Ascending aorta (tissue), 2 donors: ENCODE measurements around the gene ITCH. TPM values are rescaled to one million over a fixed set of nuclear protein-coding genes. Genes with fewer than 3 reads are reported as not detected.
"Not testable (repeated sequence)": the region's sequence is repeated elsewhere in the genome, so short reads cannot be mapped to it uniquely, and the experiment has no call there.

Experiments used
- DNase-seq, 2 donors: peaks; one replicate each; pipeline ENCODE4 v3.0.0-alpha.2; 2019; ENCODE audit warnings: low spot score in 2 of 2
- H3K27ac ChIP-seq, 2 donors: fragments of 200-600 bp; sonication (generic); one replicate each; pipeline ENCODE4 v1.5.1; 2016 to 2017; ENCODE audit warnings: mild to moderate bottlenecking in 1 of 2
- H3K27me3 ChIP-seq: fragments of 200-600 bp; sonication (generic); one replicate; pipeline ENCODE4 v1.5.1; 2017
- H3K36me3 ChIP-seq, 2 donors: fragments of 200-600 bp; sonication (generic); one replicate each; pipeline ENCODE4 v1.5.1; 2016
- H3K4me1 ChIP-seq, 2 donors: fragments of 200-600 bp; sonication (generic); one replicate each; pipeline ENCODE4 v1.5.1; 2016 to 2017; ENCODE audit warnings: mild to moderate bottlenecking in 1 of 2
- H3K4me3 ChIP-seq, 2 donors: fragments of 200-600 bp; sonication (generic); one replicate each; pipeline ENCODE4 v1.5.1; 2016 to 2017; ENCODE audit warnings: mild to moderate bottlenecking in 1 of 2
- H3K9me3 ChIP-seq, 2 donors: fragments of 200-600 bp; sonication (generic); one replicate each; pipeline ENCODE4 v1.5.1; 2016
- CTCF ChIP-seq, 3 experiments: fragments of 200-600 bp in 2 of 3; fragments of 450-650 bp in 1 of 3; sonication (generic) in 2 of 3; IDR thresholded peaks; one replicate each; pipeline ENCODE4 v1.5.1; 2016 to 2019; ENCODE audit warnings: antibody characterized with exemption in 3 of 3, mild to moderate bottlenecking in 1 of 3, moderate library complexity in 1 of 3
- intact Hi-C: fragments of 100-400 bp; cut with DNase I; formaldehyde crosslinking; loops from one replicate; pipeline ENCODE4 v1.15.1; 2023
- total RNA-seq: library from RNA; depleted of rRNA; stranded (reverse); fragments of >200 nt; gene quantifications from one replicate; pipeline ENCODE4 v1.1.0, GENCODE V29; 2016

Gene ITCH
- total RNA-seq, 1 donor from 2014 or later = 42.8 TPM

- DNase-seq = no peak
- no peak for TF ChIP-seq CTCF (IDR thresholded peaks at IDR 0.05)
- H3K27me3 ChIP-seq = no peaks in the 10 kb centered on the region
- H3K4me1 ChIP-seq = no peaks in the 10 kb centered on the region
- H3K9me3 ChIP-seq = no peaks in the 10 kb centered on the region
- H3K27ac ChIP-seq = no peak overlapping the region
- no peak overlapping the region for H3K4me3 ChIP-seq
- no peaks in the 10 kb centered on the region for H3K36me3 ChIP-seq
- intact Hi-C loops = no loop called here
These were observed 13.0 kb upstream of the ITCH start for GRCh38 chr20:34350095-34350494.

- intact Hi-C loops = not testable (repeated sequence)
These were observed 9.6 kb upstream of the ITCH start for GRCh38 chr20:34353467-34353866.

GRCh38 chr20:34355427-34355826 lies 7.6 kb upstream of the ITCH start:
- Histone ChIP-seq H3K4me1 (no peaks in the 10 kb centered on the region), H3K4me3 (no peak overlapping the region), H3K27me3 (no peaks in the 10 kb centered on the region), H3K36me3 (no peaks in the 10 kb centered on the region), H3K9me3 (no peaks in the 10 kb centered on the region), H3K27ac (no peak overlapping the region)
- intact Hi-C loops = no loop called here
- no peak for DNase-seq
- no peak for TF ChIP-seq CTCF (IDR thresholded peaks at IDR 0.05)

More at GRCh38 chr20:34353467-34353866, 9.6 kb upstream of the ITCH start:
- not testable (repeated sequence) for H3K4me1 ChIP-seq, H3K36me3 ChIP-seq, H3K27me3 ChIP-seq, H3K27ac ChIP-seq, H3K4me3 ChIP-seq, DNase-seq, H3K9me3 ChIP-seq

DNA sequence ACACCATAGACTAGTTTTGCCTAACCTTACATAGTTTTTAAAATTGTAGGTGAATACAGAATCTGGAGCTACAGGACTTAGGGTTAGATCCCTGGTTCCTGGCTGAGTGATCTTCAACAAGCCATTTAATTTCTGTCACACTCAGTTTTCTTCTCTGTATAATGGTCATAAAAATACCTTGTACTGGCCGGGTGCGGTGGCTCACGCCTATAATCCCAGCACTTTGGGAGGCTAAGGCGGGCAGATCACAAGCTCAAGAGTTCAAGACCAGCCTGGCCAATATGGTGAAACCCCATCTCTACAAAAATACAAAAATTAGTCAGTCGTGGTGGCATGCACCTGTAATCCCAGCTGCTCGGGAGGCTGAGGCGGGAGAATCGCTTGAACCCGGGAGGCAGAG lies 3.3 kb upstream of the ITCH start:
- intact Hi-C loops = loop anchor here (5.0 to 10.0 kb wide), 3 partner anchors 38 to 1595 kb away; partner anchors contain the start of genes DYNLRB1 and SCAND1
- not testable (repeated sequence) for H3K9me3 ChIP-seq, H3K36me3 ChIP-seq, H3K4me1 ChIP-seq, H3K4me3 ChIP-seq, H3K27me3 ChIP-seq, H3K27ac ChIP-seq, DNase-seq

DNA sequence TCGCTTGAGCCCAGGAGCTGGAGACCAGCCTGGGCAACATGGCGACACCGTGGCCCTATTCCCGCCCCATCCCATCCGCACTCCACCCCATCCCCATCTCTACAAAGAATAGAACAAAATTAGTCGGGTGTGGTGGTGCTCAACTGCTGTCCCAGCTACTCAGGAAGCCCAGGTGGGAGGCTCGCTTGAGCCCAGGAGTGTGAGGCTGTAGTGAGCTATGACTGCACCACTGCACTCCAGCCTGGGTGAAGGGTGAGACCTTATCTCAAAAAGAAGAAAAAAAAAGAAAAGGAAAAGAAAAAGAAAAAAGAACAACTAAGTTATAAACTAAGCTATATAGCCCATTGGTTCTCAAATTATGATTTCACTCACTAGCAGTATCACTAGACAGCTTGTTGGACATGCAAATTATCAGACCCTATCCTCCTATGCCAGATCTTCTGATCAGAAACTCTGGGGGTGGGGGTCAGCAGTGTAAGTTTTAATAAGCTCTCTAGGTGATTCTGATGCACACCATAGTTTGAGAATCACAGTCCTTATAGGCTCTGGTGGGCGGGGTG lies 491 bp upstream of the ITCH start:
- peak overlapping the region in 1 of 2 donors; percentile 94 for H3K27ac ChIP-seq
- no peaks in the 10 kb centered on the region for H3K36me3 ChIP-seq
- intact Hi-C loops = loop anchor here (1.0 to 10.0 kb wide), 5 partner anchors 35 to 1592 kb away; partner anchors contain the start of genes AHCY, DYNLRB1, MAP1LC3A and SCAND1
- H3K9me3 ChIP-seq = no peaks in the 10 kb centered on the region
- TF ChIP-seq CTCF (IDR thresholded peaks at IDR 0.05) = no peak
- no peak for DNase-seq
- H3K4me3 ChIP-seq = peak overlapping the region; percentile 79 to 83
- H3K27me3 ChIP-seq = no peaks in the 10 kb centered on the region
- H3K4me1 ChIP-seq = peaks cover 6 to 34% of the 10 kb centered on the region in 2 donors

- Histone ChIP-seq H3K27me3 (no peaks in the 10 kb centered on the region), H3K9me3 (no peaks in the 10 kb centered on the region), H3K4me1 (peaks cover 6 to 42% of the 10 kb centered on the region in 2 donors), H3K27ac (peak overlapping the region; percentile 92 to 94), H3K36me3 (no peaks in the 10 kb centered on the region), H3K4me3 (peak overlapping the region; percentile 79 to 83)
- DNase-seq = no peak
- no peak for TF ChIP-seq CTCF (IDR thresholded peaks at IDR 0.05)
- intact Hi-C loops = loop anchor here (1.0 to 10.0 kb wide), 5 partner anchors 34 to 1591 kb away; partner anchors contain the start of genes AHCY, DYNLRB1, MAP1LC3A and SCAND1
These were observed 571 bp downstream of the ITCH start for GRCh38 chr20:34363465-34364222.
